Right forelimb (tissue), 1 donor: Measurements from ENCODE around the gene SUN5.

Source experiments
- DNase-seq: peaks from one replicate; pipeline ENCODE4 v3.0.0-alpha.2; 2018

The SUN5 gene

GRCh38 chr20:33026779-33027759 lies 22.8 kb upstream of the SUN5 start:
- no peak for DNase-seq

GRCh38 chr20:33026072-33026778 lies 22.0 kb upstream of the SUN5 start:
- no peak for DNase-seq

GRCh38 chr20:33025318-33025876 lies 21.2 kb upstream of the SUN5 start:
- DNase-seq: no peak

- DNase-seq: no peak
Observed at GRCh38 chr20:33024609-33025317, 20.5 kb upstream of the SUN5 start.

- no peak for DNase-seq
Observed at GRCh38 chr20:33024243-33024560, 20.0 kb upstream of the SUN5 start.

GRCh38 chr20:33023439-33024242 lies 19.4 kb upstream of the SUN5 start:
- no peak for DNase-seq

- no peak for DNase-seq
Observed at GRCh38 chr20:33022694-33023438, 18.6 kb upstream of the SUN5 start.

GRCh38 chr20:33022289-33022688 lies 18.1 kb upstream of the SUN5 start:
- DNase-seq: no peak

- DNase-seq: no peak
Observed at GRCh38 chr20:33021879-33022278, 17.6 kb upstream of the SUN5 start.

- DNase-seq: no peak
Observed at GRCh38 chr20:33020278-33021161, 16.3 kb upstream of the SUN5 start.

- DNase-seq: no peak
Observed at GRCh38 chr20:33019465-33020277, 15.4 kb upstream of the SUN5 start.

- DNase-seq: no peak
Observed at GRCh38 chr20:33018169-33018931, 14.1 kb upstream of the SUN5 start.

- no peak for DNase-seq
Observed at GRCh38 chr20:33017542-33017941, 13.3 kb upstream of the SUN5 start.

GRCh38 chr20:33016581-33017109 lies 12.4 kb upstream of the SUN5 start:
- no peak for DNase-seq

GRCh38 chr20:33015700-33016580 lies 11.7 kb upstream of the SUN5 start:
- no peak for DNase-seq

GRCh38 chr20:33015114-33015484 lies 10.9 kb upstream of the SUN5 start:
- no peak for DNase-seq

GRCh38 chr20:33014336-33015113 lies 10.3 kb upstream of the SUN5 start:
- no peak for DNase-seq
